GM12878 (cell line): ENCODE results near the gene SDHAF1. TPM values are rescaled to one million over a fixed set of nuclear protein-coding genes. Genes with fewer than 3 reads are reported as not detected.
A peak's percentile ranks its signal among the peaks of the same experiment; 100 is the strongest.

Experiments used
- ATAC-seq: fragments of 200-7000 bp; cut with Tn5 transposase; 3 replicates; pipeline ENCODE4 v1.9.1; 2020; ENCODE audit warnings: mild to moderate bottlenecking, moderate library complexity
- BruUV-seq: library from RNA; stranded (reverse); fragments of 400-500 nt; replicated peaks from 2 replicates; lab custom pipeline; 2021; lab: Mats Ljungman, UMichigan
- CTCF ChIA-PET: fragments of 300-600 bp; sonication (Branson Sonifier 250); formaldehyde crosslinking; extraction: SDS; loops from one replicate; lab custom pipeline; 2021; ENCODE audit warnings: inconsistent platforms; lab: Yijun Ruan, JAX
- POLR2A ChIA-PET: fragments of 350-600 bp; formaldehyde crosslinking; extraction: SDS; loops from one replicate; lab custom pipeline; 2021; ENCODE audit warnings: inconsistent platforms; lab: Charles Lee
- RAD21 ChIA-PET: fragments of 300-600 bp; sonication (Branson Sonifier 250); formaldehyde crosslinking; loops from one replicate; lab custom pipeline; 2023; ENCODE audit warnings: antibody characterized with exemption; ENCODE audit not compliant: unreplicated experiment; lab: Charles Lee
- SMC1A ChIA-PET: fragments of 300-600 bp; sonication (Branson Sonifier 250); formaldehyde crosslinking; loops from one replicate; lab custom pipeline; 2023; ENCODE audit not compliant: unreplicated experiment, uncharacterized antibody; lab: Charles Lee
- DNase-seq: peaks from one replicate; pipeline ENCODE4 v3.0.0-alpha.2; 2011; ENCODE audit warnings: low read depth, low spot score
- FAIRE-seq: peaks from 3 replicates; lab custom pipeline; 2011; peaks lifted over from hg19 to GRCh38; lab: Jason Lieb, UNC
- H2AFZ ChIP-seq: 2 replicates; pipeline ENCODE4 v1.6.0; 2011; ENCODE audit warnings: low read depth, low read length, control low read depth; ENCODE audit not compliant: control insufficient read depth
- H3K27ac ChIP-seq: 2 replicates; pipeline ENCODE4 v1.5.1; 2011; ENCODE audit warnings: control low read depth; ENCODE audit not compliant: control insufficient read depth, insufficient read depth
- H3K27me3 ChIP-seq, 2 experiments: replicated peaks in 1 of 2; 2 replicates each; pipeline versions ENCODE4 v1.6.0 to v1.6.1; 2011; ENCODE audit warnings: low read length in 1 of 2; ENCODE audit not compliant: control insufficient read depth in 2 of 2, insufficient read depth in 2 of 2
- H3K36me3 ChIP-seq, 2 experiments: 2 replicates each; pipeline ENCODE4 v1.5.1; 2011; ENCODE audit warnings: low read length in 1 of 2; ENCODE audit not compliant: control insufficient read depth in 2 of 2, insufficient read depth in 2 of 2
- H3K4me1 ChIP-seq: 2 replicates; pipeline ENCODE4 v1.6.1; 2011; ENCODE audit warnings: mild to moderate bottlenecking, low read length, moderate library complexity, mixed read lengths; ENCODE audit not compliant: control insufficient read depth, insufficient read depth
- H3K4me2 ChIP-seq: 2 replicates; pipeline ENCODE4 v1.6.0; 2011; ENCODE audit warnings: control low read depth; ENCODE audit not compliant: control insufficient read depth, insufficient read depth
- H3K4me3 ChIP-seq: fragments of 200-600 bp; sonication (generic); 2 replicates; pipeline ENCODE4 v1.5.1; 2016
- H3K79me2 ChIP-seq: 2 replicates; pipeline ENCODE4 v1.6.0; 2011; ENCODE audit warnings: low read length; ENCODE audit not compliant: control insufficient read depth, insufficient read depth
- H3K9ac ChIP-seq: 2 replicates; pipeline ENCODE4 v1.8.0; 2011; ENCODE audit warnings: low read length, control low read depth, mixed read lengths; ENCODE audit not compliant: control insufficient read depth, insufficient read depth
- H3K9me3 ChIP-seq: replicated peaks from 3 replicates; pipeline ENCODE4 v1.5.1; 2011; ENCODE audit warnings: mild to moderate bottlenecking, low read length; ENCODE audit not compliant: control insufficient read depth, insufficient read depth
- H4K20me1 ChIP-seq: 2 replicates; pipeline ENCODE4 v1.6.0; 2011; ENCODE audit not compliant: control insufficient read depth, insufficient read depth
- ASH2L ChIP-seq: fragments of 300-600, 200-600 bp; sonication (generic); IDR thresholded peaks from 2 replicates; pipeline ENCODE4 v1.6.1; 2017; ENCODE audit warnings: low read depth, mild to moderate bottlenecking, borderline replicate concordance
- CEBPB ChIP-seq, 2 experiments: fragments of 150-350 bp in 1 of 2; IDR thresholded peaks; 2 replicates each; pipeline ENCODE4 v1.6.1; 2012 to 2014; ENCODE audit warnings: low read depth in 2 of 2, low read length in 2 of 2, borderline replicate concordance in 1 of 2, inconsistent platforms in 1 of 2
- EGR1 ChIP-seq, 2 experiments: IDR thresholded peaks; 1 replicate in 1 of 2; 2 replicates in 1 of 2; pipeline ENCODE4 v1.6.1; 2011 to 2012; ENCODE audit warnings: low read depth in 2 of 2, low read length in 2 of 2, borderline replicate concordance in 1 of 2, mild to moderate bottlenecking in 1 of 2, moderate library complexity in 1 of 2
- HDAC6 ChIP-seq: fragments of 200-600 bp; sonication (generic); IDR thresholded peaks from one replicate; pipeline ENCODE4 v1.8.0; 2017; ENCODE audit warnings: antibody characterized with exemption; ENCODE audit not compliant: unreplicated experiment
- IKZF2 ChIP-seq, 2 experiments: fragments of 450-650 bp; IDR thresholded peaks; 2 replicates each; pipeline ENCODE4 v1.6.1; 2017; ENCODE audit warnings: mild to moderate bottlenecking in 2 of 2, moderate library complexity in 2 of 2
- MYC ChIP-seq: IDR thresholded peaks from 2 replicates; pipeline ENCODE4 v1.6.1; 2011; ENCODE audit warnings: mild to moderate bottlenecking, low read length, moderate library complexity, inconsistent platforms; ENCODE audit not compliant: insufficient read depth, insufficient replicate concordance, insufficient read length, severe bottlenecking
- PAX8 ChIP-seq: fragments of 450-650 bp; IDR thresholded peaks from 2 replicates; pipeline ENCODE4 v1.6.1; 2017; ENCODE audit warnings: mild to moderate bottlenecking, moderate library complexity
- WGBS: methylation state at CpG from one replicate; pipeline ENCODE4 v1.1.6; 2016; ENCODE audit warnings: low lambda C conversion rate; ENCODE audit not compliant: insufficient replicate concordance, insufficient coverage; ENCODE audit errors: missing lambda C conversion rate; 5-methylcytosine and 5-hydroxymethylcytosine counted together
- in situ Hi-C: fragments of 300-500 bp; cut with MboI; formaldehyde crosslinking; loops from 9 replicates; pipeline ENCODE4 v1.14.3; 2018; ENCODE audit warnings: mixed read lengths
- intact Hi-C: fragments of 100-400 bp; cut with micrococcal nuclease; formaldehyde crosslinking; loops from one replicate; pipeline ENCODE4 v1.14.2; 2022; ENCODE audit not compliant: unreplicated experiment
- polyA plus RNA-seq, 11 experiments: library from polyadenylated mRNA; depleted of rRNA in 4 of 11; unstranded in 6 of 11; stranded (reverse) in 5 of 11; fragments of >200 nt; fragmentation: Nextera tagmentation in 4 of 11; fragmentation: Illumina TruSeq in 1 of 11; extraction: Ambion mirVana in 4 of 11; extraction: Trizol in 1 of 11; gene quantifications; 1 replicate in 1 of 11; 2 replicates in 10 of 11; pipeline versions ENCODE4 v1.2.1 to v1.2.3, GENCODE V29; 2011 to 2016; ENCODE audit warnings: inconsistent platforms in 2 of 11, missing spikeins in 2 of 11, low read depth in 1 of 11
- total RNA-seq, 4 experiments: library from RNA; depleted of rRNA in 3 of 4; stranded (reverse); fragments of >200 nt in 3 of 4; fragmentation: Illumina TruSeq in 1 of 4; extraction: Trizol in 1 of 4; gene quantifications; 2 replicates each; pipeline versions ENCODE4 v1.2.1 to v1.2.3, GENCODE V29; 2013 to 2021
- TF ChIP-seq, protein P1 (sequence below): fragments of 450-650 bp; formaldehyde crosslinking; IDR thresholded peaks from 2 replicates; pipeline ENCODE4 v1.5.0; 2022; ENCODE audit warnings: mild to moderate bottlenecking, missing genetic modification characterization
- TF ChIP-seq, protein P2 (sequence below): IDR thresholded peaks from 2 replicates; pipeline ENCODE4 v1.6.1; 2011; ENCODE audit warnings: borderline replicate concordance, low read depth, mild to moderate bottlenecking, moderate library complexity, mixed read lengths, low read length; ENCODE audit not compliant: insufficient read depth; ENCODE audit errors: extremely low read length

The SDHAF1 gene
- total and polyA plus RNA-seq, 10 of the 15 experiments (the other 5 are each of a cell fraction or from before 2014, with no cell fraction given): 0.74 to 45.6 (median 24.4) TPM

DNA sequence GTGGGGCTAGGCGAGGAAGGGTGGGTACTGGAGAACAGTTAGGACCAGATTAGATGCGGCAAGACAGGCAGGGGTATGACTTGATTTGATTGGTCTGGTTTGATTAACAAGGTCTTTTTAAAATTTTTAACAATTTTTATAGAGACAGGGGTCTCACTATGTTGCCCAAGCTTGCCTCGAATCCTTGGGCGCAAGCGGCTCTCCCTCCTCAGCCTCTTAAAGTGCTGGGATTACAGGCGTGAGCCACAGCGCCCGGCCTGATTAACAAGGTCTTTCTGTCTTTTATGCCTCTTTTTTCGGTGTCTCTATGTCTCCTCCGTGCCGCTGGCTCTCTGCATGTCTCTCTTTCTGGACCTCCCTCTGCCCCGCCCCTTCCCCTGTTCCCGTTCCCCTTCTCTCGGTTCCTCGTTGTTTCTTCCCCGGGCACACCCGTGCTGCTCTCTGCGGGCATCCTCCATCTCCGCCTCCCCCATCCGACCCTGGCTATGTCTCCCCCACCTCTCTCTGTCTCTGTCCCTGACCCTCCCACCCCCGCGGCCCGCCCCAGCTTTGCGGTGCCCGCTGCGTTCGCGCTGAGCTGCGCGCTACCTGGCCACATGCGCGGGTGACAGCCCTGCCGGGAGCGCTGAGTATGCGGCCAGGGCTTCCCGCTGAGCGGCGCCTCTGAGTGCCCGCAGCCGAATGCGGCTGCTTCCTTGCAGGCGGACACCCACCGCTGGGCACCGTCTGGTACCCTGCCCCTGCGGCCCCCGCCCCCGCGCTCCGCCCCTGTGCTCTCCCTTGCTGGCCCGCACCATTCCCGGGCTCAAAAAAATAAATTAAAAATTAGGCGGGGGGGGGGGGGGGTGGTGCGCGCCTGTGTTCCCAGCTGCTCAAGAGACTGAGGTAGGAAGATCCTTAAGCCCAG lies 8.1 kb upstream of the SDHAF1 start:
- FAIRE-seq: no peak
- DNase-seq: no peak
- no peaks in the 10 kb centered on the region for H3K4me1 ChIP-seq
- intact Hi-C loops: no loop called here
- WGBS: 20% methylated on average over 32 of the region's 54 CpGs
- H3K36me3 ChIP-seq: no peaks in the 10 kb centered on the region
- ChIA-PET CTCF (interaction anchor here (1.0 kb wide), 1 partner anchor 38 kb away, joined by 3 read pairs; no protein-coding TSS in a partner anchor), POLR2A (interaction anchor here (0.6 kb wide), 2 partner anchors 14 to 17 kb away, joined by 3 to 4 read pairs; no protein-coding TSS in a partner anchor), RAD21 (no interaction called here), SMC1A (no interaction called here)
- ATAC-seq: peak; percentile 83
- no peak overlapping the region; the same call in 1 of the 2 replicates for H3K9ac ChIP-seq
- peak overlapping the region; percentile 62 for H3K4me2 ChIP-seq
- H3K27me3 ChIP-seq: peaks cover 0 to 2% of the 10 kb centered on the region in 2 experiments; a peak in 3 of 4 replicates
- TF ChIP-seq HDAC6: no peak
- TF ChIP-seq IKZF2 (IDR thresholded peaks at IDR 0.05): peak in 1 of 2 experiments; percentile 21; a peak in 1 of 4 replicates
- in situ Hi-C loops: no loop called here
- no peak overlapping the region for H3K27ac ChIP-seq
- no peaks in the 10 kb centered on the region for H3K79me2 ChIP-seq
- H2AFZ ChIP-seq: no peak overlapping the region; the same call in 1 of the 2 replicates
- BruUV-seq: no TSS peak
- H4K20me1 ChIP-seq: no peaks in the 10 kb centered on the region
- H3K4me3 ChIP-seq: peak overlapping the region; percentile 47; the same call in 1 of the 2 replicates
- H3K9me3 ChIP-seq: no peaks in the 10 kb centered on the region

DNA sequence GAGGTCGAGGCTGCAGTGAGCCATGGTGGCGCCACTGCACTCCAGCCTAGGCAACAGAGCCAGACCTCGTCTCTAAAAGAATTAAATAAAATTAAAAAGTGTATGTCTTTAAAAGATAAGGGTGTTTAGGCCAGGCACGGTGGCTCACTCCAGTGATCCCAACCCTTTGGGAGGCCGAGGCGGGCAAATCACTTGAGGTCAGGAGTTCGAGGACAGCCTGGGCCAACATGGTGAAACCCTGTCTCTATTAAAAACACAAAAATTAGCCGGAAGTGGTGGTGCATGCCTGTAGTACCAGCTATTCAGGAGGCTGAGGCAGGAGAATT lies 7.5 kb upstream of the SDHAF1 start:
- DNase-seq (no peak), ATAC-seq (no peak; the same call in 2 of the 3 replicates), FAIRE-seq (no peak)
- Histone ChIP-seq H2AFZ (no peak overlapping the region), H3K4me2 (0 out of 2 replicates have a peak overlapping the region, but pooled peaks have one; percentile 25), H3K27me3 (peaks cover 0 to 2% of the 10 kb centered on the region in 2 experiments; a peak in 3 of 4 replicates), H3K79me2 (no peaks in the 10 kb centered on the region), H3K9me3 (no peaks in the 10 kb centered on the region), H3K9ac (no peak overlapping the region; the same call in 1 of the 2 replicates), H3K27ac (no peak overlapping the region), H3K4me1 (peaks cover under 1% of the 10 kb centered on the region; the same call in 1 of the 2 replicates), H3K4me3 (peak overlapping the region; percentile 47; the same call in 1 of the 2 replicates), H3K36me3 (no peaks in the 10 kb centered on the region), H4K20me1 (no peaks in the 10 kb centered on the region)
- 16% methylated on average over 8 of the region's 8 CpGs for WGBS
- POLR2A ChIA-PET: interaction anchor here (0.6 kb wide), 2 partner anchors 15 to 18 kb away, joined by 3 to 4 read pairs; no protein-coding TSS in a partner anchor
- in situ Hi-C loops: no loop called here
- intact Hi-C loops: no loop called here
- RAD21 ChIA-PET: interaction anchor here (0.6 kb wide), 1 partner anchor 15 kb away, joined by 3 read pairs; no protein-coding TSS in a partner anchor
- SMC1A ChIA-PET: no interaction called here
- CTCF ChIA-PET: interaction anchor here (1.0 kb wide), 1 partner anchor 38 kb away, joined by 3 read pairs; no protein-coding TSS in a partner anchor
- BruUV-seq: no TSS peak
- TF ChIP-seq MYC (no peak), PAX8 (no peak), EGR1 (IDR thresholded peaks at IDR 0.05; ENCODE audit: borderline replicate concordance in 1 of 2, low read depth in 2 of 2, low read length in 2 of 2) (no peak), ASH2L (no peak), CEBPB (IDR thresholded peaks at IDR 0.05; ENCODE audit: borderline replicate concordance in 1 of 2, low read depth in 2 of 2, low read length in 2 of 2) (no peak)
- TF ChIP-seq, protein P1, sequence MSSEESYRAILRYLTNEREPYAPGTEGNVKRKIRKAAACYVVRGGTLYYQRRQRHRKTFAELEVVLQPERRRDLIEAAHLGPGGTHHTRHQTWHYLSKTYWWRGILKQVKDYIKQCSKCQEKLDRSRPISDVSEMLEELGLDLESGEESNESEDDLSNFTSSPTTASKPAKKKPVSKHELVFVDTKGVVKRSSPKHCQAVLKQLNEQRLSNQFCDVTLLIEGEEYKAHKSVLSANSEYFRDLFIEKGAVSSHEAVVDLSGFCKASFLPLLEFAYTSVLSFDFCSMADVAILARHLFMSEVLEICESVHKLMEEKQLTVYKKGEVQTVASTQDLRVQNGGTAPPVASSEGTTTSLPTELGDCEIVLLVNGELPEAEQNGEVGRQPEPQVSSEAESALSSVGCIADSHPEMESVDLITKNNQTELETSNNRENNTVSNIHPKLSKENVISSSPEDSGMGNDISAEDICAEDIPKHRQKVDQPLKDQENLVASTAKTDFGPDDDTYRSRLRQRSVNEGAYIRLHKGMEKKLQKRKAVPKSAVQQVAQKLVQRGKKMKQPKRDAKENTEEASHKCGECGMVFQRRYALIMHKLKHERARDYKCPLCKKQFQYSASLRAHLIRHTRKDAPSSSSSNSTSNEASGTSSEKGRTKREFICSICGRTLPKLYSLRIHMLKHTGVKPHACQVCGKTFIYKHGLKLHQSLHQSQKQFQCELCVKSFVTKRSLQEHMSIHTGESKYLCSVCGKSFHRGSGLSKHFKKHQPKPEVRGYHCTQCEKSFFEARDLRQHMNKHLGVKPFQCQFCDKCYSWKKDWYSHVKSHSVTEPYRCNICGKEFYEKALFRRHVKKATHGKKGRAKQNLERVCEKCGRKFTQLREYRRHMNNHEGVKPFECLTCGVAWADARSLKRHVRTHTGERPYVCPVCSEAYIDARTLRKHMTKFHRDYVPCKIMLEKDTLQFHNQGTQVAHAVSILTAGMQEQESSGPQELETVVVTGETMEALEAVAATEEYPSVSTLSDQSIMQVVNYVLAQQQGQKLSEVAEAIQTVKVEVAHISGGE (CRISPR knock-in tag): no peak
- TF ChIP-seq, protein P2, sequence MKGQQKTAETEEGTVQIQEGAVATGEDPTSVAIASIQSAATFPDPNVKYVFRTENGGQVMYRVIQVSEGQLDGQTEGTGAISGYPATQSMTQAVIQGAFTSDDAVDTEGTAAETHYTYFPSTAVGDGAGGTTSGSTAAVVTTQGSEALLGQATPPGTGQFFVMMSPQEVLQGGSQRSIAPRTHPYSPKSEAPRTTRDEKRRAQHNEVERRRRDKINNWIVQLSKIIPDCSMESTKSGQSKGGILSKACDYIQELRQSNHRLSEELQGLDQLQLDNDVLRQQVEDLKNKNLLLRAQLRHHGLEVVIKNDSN: no peak
